HS-27A (cell line): ENCODE data around the gene CCL13.

ENCODE experiments used
- DNase-seq: peaks from one replicate; pipeline ENCODE4 v3.0.0-alpha.2; 2012; ENCODE audit warnings: low read depth, missing footprints

The CCL13 gene

DNA sequence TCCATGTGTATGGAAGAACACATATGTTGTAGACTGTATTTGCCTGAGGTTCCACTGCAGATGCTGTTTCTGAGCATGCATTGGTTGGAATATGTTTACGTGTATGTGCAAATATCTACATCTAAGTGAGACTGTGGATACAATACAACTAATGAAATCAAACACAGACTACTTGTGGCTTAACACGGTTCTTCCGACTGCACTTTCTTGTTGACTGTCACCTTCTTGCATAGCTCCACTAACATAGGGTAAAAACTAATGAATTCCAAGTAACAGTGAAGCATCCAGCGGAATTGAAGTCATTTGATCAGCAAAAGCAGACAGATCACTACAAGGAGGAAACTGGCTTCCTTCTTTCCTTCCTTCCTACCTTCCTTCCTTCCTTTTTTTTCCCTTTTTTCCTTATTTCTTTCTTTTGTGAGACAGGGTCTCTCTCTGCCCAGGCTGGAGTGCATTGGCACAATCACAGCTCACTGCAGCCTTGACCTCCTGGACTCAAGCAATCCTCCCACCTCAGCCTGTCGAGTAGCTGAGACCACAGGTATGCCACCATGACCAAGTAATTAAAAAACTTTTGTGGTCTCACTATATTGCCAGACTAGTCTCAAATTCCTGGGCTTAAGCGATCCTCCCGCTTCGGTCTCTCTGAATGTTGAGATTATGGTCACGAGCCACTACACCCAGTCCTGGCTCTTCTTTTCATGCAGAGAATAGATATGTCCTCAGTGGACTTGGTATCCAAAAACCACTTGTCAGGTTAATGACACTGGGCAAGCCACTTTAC is 28.7 kb downstream of the CCL13 start:
- no peak for DNase-seq

DNA sequence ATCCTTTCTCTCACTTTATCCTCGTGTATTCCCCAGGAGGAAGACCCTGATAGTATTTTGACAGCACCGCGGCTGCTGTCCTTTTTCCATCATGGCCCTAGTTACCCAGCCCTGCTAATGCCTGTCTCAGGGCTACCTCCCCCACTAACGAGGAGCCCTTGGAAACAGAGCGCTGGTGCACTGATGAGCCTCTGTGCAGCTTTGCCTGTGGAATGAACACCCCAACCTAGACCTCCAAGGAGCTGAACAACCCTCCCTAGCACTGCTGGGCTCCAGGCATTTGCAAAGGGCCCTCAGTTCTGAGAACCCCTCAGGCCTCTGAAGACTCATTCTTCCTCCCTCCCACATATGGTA is 30.0 kb downstream of the CCL13 start:
- no peak for DNase-seq

DNA sequence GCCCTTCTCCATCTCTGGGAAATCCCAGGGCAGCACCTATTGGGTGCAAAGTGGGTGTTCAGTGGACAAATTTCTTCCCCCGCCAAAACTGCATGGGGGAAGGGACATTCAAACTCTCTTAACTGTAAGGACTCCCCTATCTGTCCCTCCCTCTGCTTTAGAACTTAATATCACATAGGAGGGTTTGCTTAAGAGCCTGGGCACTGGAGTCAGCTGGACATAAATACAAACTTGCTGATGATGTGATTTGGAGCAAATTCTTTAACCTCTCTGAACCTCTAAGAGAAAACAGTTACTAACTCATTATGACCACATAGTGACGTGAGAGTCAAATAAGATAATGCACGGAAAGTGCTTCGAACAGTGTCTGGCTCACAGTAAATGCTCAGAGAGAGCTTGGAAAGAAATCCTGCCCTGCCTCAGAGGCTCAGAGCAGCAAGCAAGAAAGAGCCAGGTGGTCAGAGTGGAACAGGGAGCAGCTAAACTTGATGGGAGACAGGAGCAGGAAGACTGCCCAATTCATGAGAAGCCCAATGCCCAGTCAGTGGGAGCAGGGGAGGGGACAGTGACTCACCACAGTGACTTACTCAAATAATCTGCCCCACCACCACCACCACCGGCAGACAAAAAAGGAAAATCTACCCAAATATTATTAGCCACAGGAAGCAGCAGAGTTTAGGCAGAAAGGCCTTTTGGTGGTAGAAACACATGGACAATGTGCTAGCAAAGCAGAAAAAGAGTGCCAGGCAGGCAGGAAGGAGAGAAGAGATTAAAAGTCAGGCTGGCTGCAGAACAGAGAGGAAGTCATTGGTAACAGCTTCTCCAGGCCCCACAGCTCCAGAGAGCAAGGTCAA is 30.6 kb downstream of the CCL13 start:
- DNase-seq = no peak

DNA sequence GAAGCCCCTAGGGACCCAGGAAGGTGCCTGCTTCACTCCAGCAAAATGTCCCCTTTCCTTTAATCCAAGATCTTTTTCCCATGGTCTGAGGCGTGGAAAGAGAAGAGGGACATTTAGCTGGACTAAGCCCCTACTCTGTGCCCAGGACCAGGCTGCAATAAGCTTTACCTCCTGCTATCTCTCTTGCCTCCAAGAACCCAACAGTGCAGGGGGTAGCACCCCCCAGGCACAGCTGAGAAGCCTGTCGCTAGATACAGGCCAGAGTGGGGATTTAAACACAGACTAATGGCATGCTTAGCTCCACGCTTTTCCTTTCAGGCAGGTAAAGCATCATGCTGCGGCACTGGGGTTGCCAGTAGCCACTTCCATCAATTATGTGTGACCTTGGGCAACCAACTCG is 31.3 kb downstream of the CCL13 start:
- DNase-seq = no peak

DNA sequence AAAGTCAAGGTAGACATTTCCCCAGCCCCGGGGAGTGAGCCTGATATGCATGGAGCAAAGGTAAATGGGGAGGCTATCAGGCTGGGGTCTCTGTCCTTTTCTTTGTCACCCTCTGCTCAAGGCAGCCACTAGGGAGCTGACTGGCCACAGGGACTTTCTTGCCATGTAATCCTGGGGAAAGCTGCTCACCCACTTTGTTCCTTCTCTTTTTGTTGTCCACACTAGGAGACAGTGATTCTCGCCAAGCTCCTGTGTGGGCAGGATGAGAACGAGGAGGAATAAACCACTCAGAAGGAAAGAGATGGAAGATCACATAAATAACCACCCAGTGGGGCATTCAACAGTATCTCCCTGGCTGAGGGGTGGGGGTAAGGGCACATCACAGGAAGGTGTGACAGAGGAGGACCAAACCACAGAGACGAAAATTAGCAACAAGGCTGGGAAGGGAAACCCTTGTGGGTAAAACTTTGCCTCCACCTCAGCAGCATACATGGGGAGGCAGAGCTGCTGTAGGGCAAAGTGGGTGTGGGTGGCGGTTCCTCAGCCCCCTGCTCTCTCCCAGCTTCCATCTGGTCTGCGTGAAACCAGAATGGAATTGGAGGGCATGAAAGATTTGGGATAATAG is 33.0 kb downstream of the CCL13 start:
- no peak for DNase-seq

DNA sequence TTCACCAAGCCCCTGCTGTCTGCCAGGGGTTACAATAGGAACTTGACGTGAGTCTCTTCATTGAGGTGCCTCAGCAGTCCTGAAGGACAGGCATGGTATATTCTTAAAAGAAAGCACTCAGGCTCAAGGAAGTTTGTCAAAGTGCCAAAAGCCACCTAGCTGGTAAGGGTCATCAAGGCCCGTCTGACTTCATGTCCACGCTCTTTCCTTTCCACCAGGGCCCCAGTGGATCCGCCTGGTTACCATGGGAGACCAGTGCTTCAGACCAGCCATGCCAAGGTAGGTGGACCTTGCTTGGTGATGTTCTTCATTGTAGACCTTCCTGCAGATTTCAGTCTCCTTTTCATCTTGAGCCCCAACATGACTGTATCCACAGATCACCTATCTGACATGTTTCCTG is 34.4 kb downstream of the CCL13 start:
- no peak for DNase-seq

DNA sequence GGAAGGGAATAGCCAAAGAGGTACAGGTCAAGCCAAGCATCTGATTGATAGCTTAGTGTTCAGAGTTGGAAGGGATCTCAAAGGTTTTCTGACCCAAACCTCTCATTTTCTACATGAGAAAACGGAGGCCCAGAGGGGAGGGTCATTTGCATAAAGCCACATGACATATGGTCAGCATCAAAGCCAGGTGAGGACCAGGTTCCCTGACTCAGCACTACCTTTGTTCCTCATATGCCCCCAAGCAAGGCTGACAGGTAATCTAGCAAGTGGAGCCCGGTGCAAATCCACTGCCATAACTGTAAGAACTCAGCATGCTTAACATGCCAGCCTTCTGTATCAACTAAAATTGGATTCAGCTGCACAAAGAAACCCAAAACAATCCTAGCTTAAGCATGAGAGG is 35.0 kb downstream of the CCL13 start:
- no peak for DNase-seq

DNA sequence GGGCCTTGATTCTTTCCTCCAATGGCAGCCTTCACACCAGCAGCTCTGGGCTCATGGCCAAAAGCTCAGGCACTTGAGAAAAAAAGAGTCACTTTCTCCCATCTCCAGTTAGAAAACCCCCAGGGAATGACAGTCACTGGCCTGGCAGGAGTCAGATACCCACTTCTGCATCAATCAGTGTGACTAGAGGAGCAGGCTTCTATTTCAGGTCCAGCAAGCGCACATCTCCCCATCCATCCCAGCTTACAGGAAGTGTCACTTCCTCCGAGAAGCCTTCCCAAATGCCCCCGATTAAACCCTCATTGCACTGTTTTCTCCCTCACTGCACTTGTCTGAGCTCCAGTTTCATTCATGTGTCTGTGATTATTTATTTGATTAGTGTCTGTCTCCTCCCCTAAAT is 37.1 kb downstream of the CCL13 start:
- DNase-seq = no peak

DNA sequence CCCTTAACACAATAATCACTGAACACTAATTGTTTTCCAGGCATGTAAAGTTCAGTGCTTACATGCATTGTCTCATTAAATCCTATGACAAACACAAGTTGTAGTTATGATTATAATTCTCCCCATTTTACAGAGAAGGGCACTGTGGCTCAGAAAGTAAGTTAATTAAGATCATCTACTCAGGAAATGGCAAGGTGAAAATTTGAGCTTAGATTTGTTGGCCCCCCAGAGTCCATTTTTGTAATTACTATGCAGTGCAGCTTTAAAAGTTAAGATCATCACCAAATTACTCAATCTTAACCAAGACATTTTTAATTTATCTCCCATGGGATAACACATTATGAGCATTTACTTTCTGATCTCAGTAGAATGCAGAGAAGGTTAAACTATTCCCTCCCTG is 41.0 kb downstream of the CCL13 start:
- no peak for DNase-seq

DNA sequence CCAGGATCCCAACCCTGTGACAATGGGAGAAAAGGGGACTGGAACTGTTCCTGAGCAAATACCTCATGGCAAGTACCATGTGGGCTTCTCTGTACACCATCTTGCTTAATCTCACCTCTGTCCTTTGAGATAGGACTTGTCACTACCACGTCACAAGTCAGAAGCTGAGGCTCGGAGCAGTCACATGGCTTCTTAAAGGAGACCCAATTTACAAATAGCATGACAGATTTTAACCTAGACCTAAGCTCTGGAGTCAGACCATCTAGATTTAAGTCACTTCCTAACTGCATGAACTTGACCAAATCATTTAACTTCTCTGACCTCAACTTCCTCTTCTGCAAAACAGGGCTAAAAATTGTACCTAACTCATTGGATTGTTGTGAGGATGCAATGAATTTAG is 42.7 kb downstream of the CCL13 start:
- DNase-seq = no peak

DNA sequence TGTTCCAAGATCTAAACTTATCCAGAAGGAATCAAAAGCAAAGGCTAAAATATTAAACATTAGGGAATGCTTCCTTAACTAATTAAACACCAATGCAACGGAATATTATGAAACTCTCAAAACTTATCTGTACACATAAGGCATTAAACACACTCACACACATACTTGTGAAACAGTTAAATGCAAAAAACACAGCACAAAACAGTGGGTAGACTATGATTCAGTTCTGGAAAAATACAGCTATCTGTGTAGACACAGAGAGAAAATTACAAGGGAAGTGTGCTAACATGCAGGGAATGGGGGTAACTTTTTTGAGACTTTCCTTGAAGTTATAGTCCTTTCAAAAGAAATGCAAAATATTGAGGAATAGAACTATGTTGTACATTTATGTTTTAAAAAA is 43.4 kb downstream of the CCL13 start:
- no peak for DNase-seq

DNA sequence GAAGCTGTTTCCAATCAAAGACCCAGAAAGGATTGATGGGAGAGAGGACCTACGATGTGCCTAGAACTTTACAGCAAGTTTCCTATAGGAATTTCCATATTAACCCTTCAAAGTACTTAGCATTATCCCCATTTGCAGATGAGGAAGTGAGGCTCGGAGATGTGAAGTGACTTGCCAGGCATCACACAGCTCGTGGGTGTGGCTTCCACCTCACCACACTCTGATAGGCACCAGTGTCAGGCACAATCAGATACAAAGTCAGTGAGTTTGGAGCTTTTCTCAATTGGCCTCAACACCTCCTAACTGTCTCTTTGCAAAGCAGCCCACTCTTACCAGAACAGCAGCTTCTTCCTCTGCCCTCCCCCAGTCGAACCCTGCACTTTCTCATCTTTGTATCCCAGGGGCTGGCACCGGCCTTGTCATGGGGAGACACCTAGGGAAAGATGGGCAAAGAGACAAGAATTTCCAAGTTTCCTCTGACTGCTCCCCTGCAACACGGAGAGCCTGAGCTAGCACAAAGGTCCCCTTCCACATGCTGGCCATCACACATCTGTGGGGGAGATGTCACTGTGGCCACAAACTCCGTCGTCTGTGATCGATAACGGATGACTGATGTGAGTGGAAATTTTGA is 44.1 kb downstream of the CCL13 start:
- DNase-seq = no peak

DNA sequence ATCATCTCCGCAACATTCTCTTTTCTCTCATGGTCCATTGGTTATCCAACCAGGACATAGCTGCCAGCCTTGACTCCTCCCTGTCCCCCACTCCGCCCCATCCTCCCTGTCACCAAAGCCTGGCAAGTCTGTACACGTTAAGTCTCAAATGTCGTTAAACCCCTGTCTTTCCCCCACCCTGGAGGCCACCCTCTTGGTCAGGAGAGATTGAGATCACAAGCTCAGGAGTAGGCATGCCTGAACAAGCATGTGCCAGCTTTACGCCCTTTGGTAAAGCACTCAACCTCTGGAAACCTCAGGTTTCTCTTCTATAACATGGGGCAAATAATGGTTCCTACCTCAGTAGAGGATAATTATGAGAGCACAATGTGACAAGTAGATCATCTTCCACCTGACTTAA is 44.9 kb downstream of the CCL13 start:
- DNase-seq = no peak

DNA sequence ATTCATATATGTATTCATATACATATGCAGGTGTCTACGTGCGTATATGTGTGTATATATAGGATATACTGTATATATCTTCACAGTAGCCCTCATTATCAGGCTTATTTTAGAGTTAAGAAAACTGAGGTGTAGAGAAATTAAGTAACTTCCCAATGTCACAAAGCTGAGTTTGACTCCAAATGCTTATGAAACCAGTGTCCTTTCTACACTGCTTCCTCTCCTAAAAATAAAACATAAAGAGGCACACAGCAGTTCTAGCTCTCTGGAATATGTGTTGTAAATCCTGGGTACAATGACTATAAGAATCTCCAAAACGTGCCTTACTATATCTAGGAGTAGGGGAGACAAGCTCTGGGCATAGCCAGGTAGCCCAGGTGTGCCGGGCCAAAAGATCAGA is 46.7 kb downstream of the CCL13 start:
- DNase-seq = no peak

DNA sequence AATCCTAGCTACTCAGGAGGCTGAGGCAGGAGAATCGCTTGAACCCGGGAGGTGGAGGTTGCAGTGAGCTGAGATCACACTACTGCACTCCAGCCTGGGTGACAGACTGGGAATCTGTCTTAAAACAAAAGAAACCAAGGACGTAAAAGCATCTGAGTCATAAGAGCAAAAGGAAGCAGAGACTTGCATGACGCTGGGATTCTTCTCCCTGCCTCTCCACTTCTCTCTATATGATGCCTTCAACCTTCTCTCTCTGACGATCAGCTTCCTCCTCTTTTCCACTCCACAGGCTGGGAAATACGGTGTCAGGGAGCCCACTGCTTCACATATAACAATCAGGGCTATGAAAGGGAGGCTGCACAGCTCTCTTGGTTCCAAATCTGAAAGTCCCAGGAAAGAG is 49.9 kb downstream of the CCL13 start:
- DNase-seq = no peak
